GM18873 (cell line): ENCODE data around the gene AFF2.

Source experiments
- ATAC-seq: cut with Tn5 transposase; IDR thresholded peaks from one replicate; pipeline ENCODE4 v1.9.1; 2021; ENCODE audit warnings: mild to moderate bottlenecking, moderate library complexity, moderate number of reproducible peaks; ENCODE audit not compliant: unreplicated experiment, low FRiP score

AFF2 gene

GRCh38 chrX:148577741-148578140, 77.3 kb downstream of the AFF2 start:
- no peak for ATAC-seq

DNA sequence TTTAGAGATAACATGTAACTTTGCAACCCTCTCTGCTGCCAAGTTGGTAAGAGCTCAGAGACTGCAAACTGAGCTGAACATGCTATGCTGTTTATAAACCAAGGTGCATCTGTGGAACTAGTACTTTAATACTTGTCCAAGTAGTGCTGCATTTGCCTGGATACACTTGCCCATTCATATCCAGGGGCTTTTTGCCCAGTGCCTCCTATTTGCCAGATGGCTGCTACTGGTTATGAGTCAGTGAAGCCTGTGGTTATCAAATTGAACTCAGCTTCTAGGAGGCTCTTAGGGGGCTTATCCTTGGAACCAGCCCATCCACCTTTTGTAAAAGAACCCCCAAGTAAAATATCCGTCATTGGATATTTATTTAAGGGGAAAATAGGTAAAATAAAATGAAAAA, 79.6 kb downstream of the AFF2 start:
- no peak for ATAC-seq

DNA sequence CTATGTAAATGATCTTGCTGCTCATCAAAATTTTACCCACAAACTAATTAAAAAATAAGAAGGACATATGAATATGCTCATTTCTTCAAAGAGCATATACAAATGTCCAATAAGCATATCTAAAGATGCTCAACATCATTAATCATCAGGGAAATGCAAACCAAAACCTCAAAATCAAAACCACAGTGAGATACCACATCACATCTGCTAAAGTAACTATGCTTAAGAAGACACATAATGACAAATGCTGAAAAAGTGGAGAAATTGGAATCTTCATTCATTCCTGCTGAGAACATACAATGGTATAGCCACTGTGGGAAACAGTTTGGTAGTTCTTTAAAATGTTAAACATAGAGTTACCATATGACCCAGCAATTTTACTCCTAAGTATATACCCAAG, 81.9 kb downstream of the AFF2 start:
- no peak for ATAC-seq

- ATAC-seq: no peak
Observed at GRCh38 chrX:148588649-148589310, 88.4 kb downstream of the AFF2 start.

DNA sequence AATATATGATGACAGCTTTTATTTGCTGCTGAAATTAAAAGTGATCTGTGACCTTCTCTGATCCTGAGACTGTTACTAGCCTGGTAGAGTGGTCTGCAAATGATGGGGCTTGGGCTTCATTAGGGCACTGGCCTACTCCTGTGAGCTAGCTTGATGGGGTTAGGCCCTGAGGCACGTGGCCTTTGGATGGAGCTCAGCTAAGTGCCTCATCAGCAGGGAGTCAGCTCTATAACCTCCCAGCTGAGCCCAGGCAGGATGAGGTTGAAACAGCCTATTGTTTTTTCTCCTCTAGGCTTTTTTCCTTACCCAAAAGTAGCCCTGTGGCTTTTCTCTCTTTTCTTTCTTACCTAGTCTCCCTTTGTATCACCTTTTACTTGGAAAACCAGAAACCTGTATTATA, 92.2 kb downstream of the AFF2 start:
- no peak for ATAC-seq

GRCh38 chrX:148593146-148593545, 92.7 kb downstream of the AFF2 start:
- no peak for ATAC-seq

DNA sequence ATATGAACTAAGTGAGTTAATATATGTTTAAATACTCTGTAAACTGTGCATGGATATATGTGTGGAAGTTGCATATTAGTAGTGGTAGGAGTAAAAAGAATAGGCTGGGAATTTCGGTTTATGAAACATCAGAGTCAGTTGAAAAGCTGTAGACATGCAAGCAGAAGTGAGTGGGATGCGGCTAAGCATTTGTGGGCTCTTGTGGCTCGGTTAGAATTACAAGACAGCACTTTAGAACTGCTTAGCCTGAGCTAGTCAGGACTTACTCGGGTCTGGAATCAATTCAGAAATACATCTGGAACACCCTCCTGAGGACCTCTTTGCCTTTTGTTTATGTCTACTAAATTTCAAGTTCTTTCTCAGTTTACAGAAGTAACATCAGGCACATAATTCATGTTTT, 93.6 kb downstream of the AFF2 start:
- ATAC-seq: no peak

GRCh38 chrX:148599404-148599803, 99.0 kb downstream of the AFF2 start:
- ATAC-seq: no peak

DNA sequence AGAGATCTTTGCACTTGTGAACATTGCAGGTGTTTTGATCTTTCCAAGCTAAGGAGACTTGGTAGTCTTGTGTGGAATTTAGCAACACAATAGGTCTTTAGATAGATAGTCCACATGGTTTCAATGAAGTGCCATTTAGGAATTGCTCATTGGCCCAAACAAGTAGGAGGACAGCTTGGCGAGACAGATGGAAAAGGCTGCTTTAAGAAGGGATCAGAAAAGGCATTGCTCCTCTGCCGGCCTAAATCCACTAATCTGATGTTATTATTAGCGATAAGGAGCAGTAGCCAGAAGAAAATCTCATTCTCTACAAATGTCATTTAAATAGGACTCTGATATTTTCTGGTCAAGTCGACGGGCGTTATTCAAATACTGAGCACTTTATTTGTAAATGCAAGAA, 99.7 kb downstream of the AFF2 start:
- no peak for ATAC-seq

GRCh38 chrX:148600581-148600980, 100.2 kb downstream of the AFF2 start:
- no peak for ATAC-seq

DNA sequence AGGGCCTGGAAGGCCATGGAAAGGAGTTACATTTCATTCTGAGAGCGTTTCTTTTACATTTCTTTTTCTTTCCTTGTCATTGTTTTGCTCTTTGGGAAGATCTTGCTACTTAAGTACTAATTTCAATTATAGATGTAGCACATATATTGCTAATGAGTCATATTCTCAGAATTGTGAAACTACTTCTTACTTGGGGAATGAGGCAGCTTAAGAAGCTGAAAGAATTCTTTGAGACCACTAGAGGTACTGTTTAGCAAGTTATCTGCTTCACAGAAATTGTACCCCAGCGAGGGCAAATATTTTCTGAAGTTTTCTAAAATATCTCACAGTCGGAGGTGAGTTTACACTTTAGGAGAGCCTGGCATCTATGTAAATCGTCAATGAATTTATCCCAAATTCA, 100.6 kb downstream of the AFF2 start:
- ATAC-seq: no peak

- peak; percentile 66 for ATAC-seq
Observed at GRCh38 chrX:148609515-148610327, 109.3 kb downstream of the AFF2 start.

DNA sequence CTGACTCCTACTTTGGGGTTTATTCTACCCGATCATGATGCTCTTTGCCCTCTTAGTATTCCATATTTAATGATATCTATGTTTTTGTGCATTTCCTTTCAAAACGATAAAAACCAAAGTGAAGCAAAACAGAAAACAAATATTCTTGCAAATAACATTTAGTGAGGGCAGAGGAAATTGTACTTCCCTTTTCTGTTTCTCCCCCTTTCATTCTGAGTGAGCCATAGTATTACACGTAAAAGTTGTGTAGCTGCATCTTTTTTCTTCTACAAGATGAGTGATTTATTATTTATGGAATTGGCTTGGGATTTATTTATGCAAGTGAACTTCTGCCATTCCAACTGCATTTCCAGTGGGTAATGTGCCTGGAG, 109.9 kb downstream of the AFF2 start:
- ATAC-seq: peak; percentile 55

GRCh38 chrX:148611993-148612392, 111.6 kb downstream of the AFF2 start:
- ATAC-seq: peak; percentile 46

GRCh38 chrX:148612431-148612830, 112.0 kb downstream of the AFF2 start:
- ATAC-seq: no peak

- no peak for ATAC-seq
Observed at GRCh38 chrX:148613636-148614035, 113.2 kb downstream of the AFF2 start.

- no peak for ATAC-seq
Observed at GRCh38 chrX:148615491-148615890, 115.1 kb downstream of the AFF2 start.

- no peak for ATAC-seq
Observed at GRCh38 chrX:148618470-148619445, 118.3 kb downstream of the AFF2 start.

DNA sequence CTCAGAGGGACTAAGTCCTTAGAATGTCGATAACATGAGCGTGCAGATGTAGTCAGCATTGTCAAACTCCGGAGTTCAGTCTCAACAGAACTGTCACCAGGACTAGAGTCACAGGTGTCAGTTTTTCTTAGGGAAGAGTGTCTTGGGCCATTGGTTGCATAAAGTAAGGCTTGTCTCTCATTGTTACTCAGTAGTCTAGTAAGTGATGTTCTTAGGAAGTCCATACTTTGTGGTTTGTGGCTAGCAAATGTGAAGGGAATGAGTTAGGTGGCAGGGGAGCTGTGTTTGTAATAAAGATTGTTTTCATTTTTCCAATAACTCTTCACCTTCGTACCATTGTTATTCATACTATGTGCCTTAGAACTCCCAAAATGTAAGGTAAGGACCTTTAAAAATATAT, 119.6 kb downstream of the AFF2 start:
- ATAC-seq: no peak

DNA sequence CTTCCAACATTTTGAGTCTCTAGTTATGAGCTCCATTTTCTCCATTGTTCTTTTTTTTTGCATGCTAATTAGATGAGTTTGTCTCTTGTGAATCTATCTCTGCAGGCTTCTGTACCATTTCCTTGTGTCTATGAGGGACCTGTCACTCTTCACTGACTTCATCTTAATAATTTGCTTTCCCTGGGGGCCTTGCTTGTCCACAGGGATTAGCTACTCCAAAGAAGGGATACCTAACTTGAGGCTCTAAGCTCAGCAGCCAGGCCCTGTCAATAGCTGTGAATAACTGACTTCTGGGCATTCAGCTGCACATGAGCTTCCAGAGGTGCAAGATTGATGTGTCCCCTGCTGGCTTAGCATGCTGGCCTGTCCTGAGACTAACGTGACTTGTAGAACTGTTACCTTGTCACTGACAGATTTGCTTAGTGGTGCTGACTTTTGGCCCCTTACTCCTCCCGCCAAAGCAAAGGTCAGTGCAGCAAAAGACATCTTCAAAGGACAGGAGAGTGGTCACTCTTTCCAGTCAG, 124.6 kb downstream of the AFF2 start:
- ATAC-seq: no peak

DNA sequence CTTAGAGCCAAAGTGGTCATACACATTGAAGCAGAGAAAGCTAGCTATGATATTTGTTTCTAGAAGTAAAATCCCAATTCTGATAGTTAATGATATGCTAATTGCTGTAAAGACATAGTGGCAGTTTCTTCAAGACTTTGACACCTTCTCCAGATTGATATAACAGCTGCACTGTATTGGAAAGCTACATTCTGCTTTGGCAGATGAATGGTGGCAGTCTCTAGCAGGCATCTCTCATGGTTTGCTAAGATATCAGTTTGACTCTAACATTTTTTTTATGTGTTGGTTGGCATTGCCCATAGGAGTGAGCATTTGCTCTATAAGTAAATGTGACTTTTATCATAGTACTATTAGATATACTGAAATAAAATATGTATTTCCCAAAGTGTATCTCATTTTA, 128.2 kb downstream of the AFF2 start:
- ATAC-seq: no peak
